ENCODE measurements around the gene SGF29. TPM values are rescaled to one million over a fixed set of nuclear protein-coding genes. Genes with fewer than 3 reads are reported as not detected.
"Not testable (repeated sequence)": the region's sequence is repeated elsewhere in the genome, so short reads cannot be mapped to it uniquely, and the experiment has no call there.

SGF29 gene
- total RNA-seq, 2 experiments from 2014 or later = 27.7 to 30.0 TPM

- no peaks in the 10 kb centered on the region for H3K27me3 Mint-ChIP-seq
- DNase-seq = no peak
- H3K27ac Mint-ChIP-seq = peak overlapping the region; percentile 1
- no peaks in the 10 kb centered on the region for H3K9me3 Mint-ChIP-seq
- H3K4me1 Mint-ChIP-seq = peaks cover 9% of the 10 kb centered on the region
- H3K4me3 Mint-ChIP-seq = no peak overlapping the region
- peaks cover 5% of the 10 kb centered on the region for H3K36me3 Mint-ChIP-seq
Observed at GRCh38 chr16:28592511-28592910, 38.8 kb downstream of the SGF29 start.

GRCh38 chr16:28592979-28593553, 39.3 kb downstream of the SGF29 start:
- Mint-ChIP-seq H3K36me3 (peaks cover 5% of the 10 kb centered on the region), H3K4me1 (peaks cover 12% of the 10 kb centered on the region), H3K27me3 (no peaks in the 10 kb centered on the region), H3K9me3 (no peaks in the 10 kb centered on the region), H3K27ac (peak overlapping the region; percentile 74), H3K4me3 (no peak overlapping the region)
- DNase-seq = no peak

GRCh38 chr16:28595451-28595850, 41.7 kb downstream of the SGF29 start:
- not testable (repeated sequence) for H3K27me3 Mint-ChIP-seq, H3K36me3 Mint-ChIP-seq, H3K27ac Mint-ChIP-seq, DNase-seq, H3K9me3 Mint-ChIP-seq, H3K4me3 Mint-ChIP-seq
- H3K4me1 Mint-ChIP-seq = peaks cover 12% of the 10 kb centered on the region

GRCh38 chr16:28596115-28596630, 42.5 kb downstream of the SGF29 start:
- DNase-seq = no peak
- H3K27me3 Mint-ChIP-seq = no peaks in the 10 kb centered on the region
- H3K4me3 Mint-ChIP-seq = no peak overlapping the region
- H3K36me3 Mint-ChIP-seq = peaks cover 3% of the 10 kb centered on the region
- no peaks in the 10 kb centered on the region for H3K9me3 Mint-ChIP-seq
- no peak overlapping the region for H3K27ac Mint-ChIP-seq
- H3K4me1 Mint-ChIP-seq = peaks cover 12% of the 10 kb centered on the region

GRCh38 chr16:28596840-28597691, 43.3 kb downstream of the SGF29 start, which contains the start of gene SULT1A2:
Gene SULT1A2 (minus strand): TSS chr16:28597050. CDS start chr16:28595930, 1,120 bp downstream.
- peaks cover 12% of the 10 kb centered on the region for H3K4me1 Mint-ChIP-seq
- DNase-seq = no peak
- peaks cover 3% of the 10 kb centered on the region for H3K36me3 Mint-ChIP-seq
- H3K9me3 Mint-ChIP-seq = no peaks in the 10 kb centered on the region
- H3K4me3 Mint-ChIP-seq = no peak within 1 kb of the TSS
- H3K27me3 Mint-ChIP-seq = no peaks in the 10 kb centered on the region
- H3K27ac Mint-ChIP-seq = no peak within 1 kb of the TSS

- no peak overlapping the region for H3K27ac Mint-ChIP-seq
- H3K4me3 Mint-ChIP-seq = no peak overlapping the region
- H3K27me3 Mint-ChIP-seq = no peaks in the 10 kb centered on the region
- H3K4me1 Mint-ChIP-seq = peaks cover 12% of the 10 kb centered on the region
- H3K36me3 Mint-ChIP-seq = no peaks in the 10 kb centered on the region
- H3K9me3 Mint-ChIP-seq = no peaks in the 10 kb centered on the region
- no peak for DNase-seq
Observed at GRCh38 chr16:28597692-28598261, 44.1 kb downstream of the SGF29 start.

- not testable (repeated sequence) for DNase-seq, H3K4me3 Mint-ChIP-seq, H3K27ac Mint-ChIP-seq, H3K4me1 Mint-ChIP-seq, H3K27me3 Mint-ChIP-seq, H3K36me3 Mint-ChIP-seq, H3K9me3 Mint-ChIP-seq
Observed at GRCh38 chr16:28599377-28600285, 45.9 kb downstream of the SGF29 start.

- H3K36me3 Mint-ChIP-seq, H3K27me3 Mint-ChIP-seq, DNase-seq, H3K27ac Mint-ChIP-seq, H3K9me3 Mint-ChIP-seq, H3K4me1 Mint-ChIP-seq, H3K4me3 Mint-ChIP-seq: not testable (repeated sequence)
Observed at GRCh38 chr16:28600965-28601364, 47.2 kb downstream of the SGF29 start.

GRCh38 chr16:28601589-28601988, 47.9 kb downstream of the SGF29 start:
- DNase-seq, H3K36me3 Mint-ChIP-seq, H3K27ac Mint-ChIP-seq, H3K27me3 Mint-ChIP-seq, H3K9me3 Mint-ChIP-seq, H3K4me3 Mint-ChIP-seq, H3K4me1 Mint-ChIP-seq: not testable (repeated sequence)

- H3K4me1 Mint-ChIP-seq, H3K9me3 Mint-ChIP-seq, H3K36me3 Mint-ChIP-seq, DNase-seq, H3K27ac Mint-ChIP-seq, H3K27me3 Mint-ChIP-seq, H3K4me3 Mint-ChIP-seq: not testable (repeated sequence)
Observed at GRCh38 chr16:28602062-28602461, 48.3 kb downstream of the SGF29 start.

- peaks cover 2% of the 10 kb centered on the region for H3K4me1 Mint-ChIP-seq
- H3K4me3 Mint-ChIP-seq = no peak overlapping the region
- H3K9me3 Mint-ChIP-seq = no peaks in the 10 kb centered on the region
- H3K27me3 Mint-ChIP-seq = no peaks in the 10 kb centered on the region
- H3K36me3 Mint-ChIP-seq = no peaks in the 10 kb centered on the region
- H3K27ac Mint-ChIP-seq = no peak overlapping the region
- DNase-seq = no peak
Observed at GRCh38 chr16:28602529-28602928, 48.8 kb downstream of the SGF29 start.

GRCh38 chr16:28603381-28604185, 49.9 kb downstream of the SGF29 start:
- Mint-ChIP-seq H3K27me3 (no peaks in the 10 kb centered on the region), H3K4me1 (no peaks in the 10 kb centered on the region), H3K27ac (no peak overlapping the region), H3K9me3 (no peaks in the 10 kb centered on the region), H3K4me3 (no peak overlapping the region), H3K36me3 (peaks cover 2% of the 10 kb centered on the region)
- DNase-seq = no peak

- Mint-ChIP-seq H3K27ac (no peak overlapping the region), H3K9me3 (no peaks in the 10 kb centered on the region), H3K4me1 (no peaks in the 10 kb centered on the region), H3K27me3 (no peaks in the 10 kb centered on the region), H3K4me3 (no peak overlapping the region), H3K36me3 (peaks cover 2% of the 10 kb centered on the region)
- DNase-seq = no peak
Observed at GRCh38 chr16:28604186-28604565, 50.5 kb downstream of the SGF29 start.

Data from activated naive CD8-positive, alpha-beta T cell treated with anti-CD3 and anti-CD28 coated beads for 36 hours (primary cell).